ENCODE measurements around the gene FAM228B. TPM values are rescaled to one million over a fixed set of nuclear protein-coding genes. Genes with fewer than 3 reads are reported as not detected.
A peak's percentile ranks its signal among the peaks of the same experiment; 100 is the strongest.

FAM228B gene
- total RNA-seq, 1 experiment from 2014 or later, result 10.6 TPM

DNA sequence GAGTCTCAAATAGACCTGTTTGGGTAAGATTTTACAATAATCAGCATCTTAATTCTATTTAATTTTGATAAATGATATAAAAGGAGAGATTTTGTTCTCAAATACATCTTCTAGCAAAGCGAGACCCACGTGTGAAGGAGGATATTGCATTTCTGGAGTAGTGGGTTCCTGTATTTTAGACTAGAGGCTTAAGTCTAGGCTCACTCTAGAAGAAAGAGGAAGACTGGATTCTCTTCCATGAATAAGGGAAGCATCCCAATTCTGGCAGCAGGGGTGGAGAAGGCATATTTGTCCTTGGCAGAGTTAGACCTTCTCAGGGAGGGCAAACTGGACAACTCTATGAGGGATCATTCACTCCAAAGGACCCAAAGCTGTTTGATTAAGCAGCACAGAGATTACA is 40.3 kb downstream of the FAM228B start:
- TF ChIP-seq, protein P1, sequence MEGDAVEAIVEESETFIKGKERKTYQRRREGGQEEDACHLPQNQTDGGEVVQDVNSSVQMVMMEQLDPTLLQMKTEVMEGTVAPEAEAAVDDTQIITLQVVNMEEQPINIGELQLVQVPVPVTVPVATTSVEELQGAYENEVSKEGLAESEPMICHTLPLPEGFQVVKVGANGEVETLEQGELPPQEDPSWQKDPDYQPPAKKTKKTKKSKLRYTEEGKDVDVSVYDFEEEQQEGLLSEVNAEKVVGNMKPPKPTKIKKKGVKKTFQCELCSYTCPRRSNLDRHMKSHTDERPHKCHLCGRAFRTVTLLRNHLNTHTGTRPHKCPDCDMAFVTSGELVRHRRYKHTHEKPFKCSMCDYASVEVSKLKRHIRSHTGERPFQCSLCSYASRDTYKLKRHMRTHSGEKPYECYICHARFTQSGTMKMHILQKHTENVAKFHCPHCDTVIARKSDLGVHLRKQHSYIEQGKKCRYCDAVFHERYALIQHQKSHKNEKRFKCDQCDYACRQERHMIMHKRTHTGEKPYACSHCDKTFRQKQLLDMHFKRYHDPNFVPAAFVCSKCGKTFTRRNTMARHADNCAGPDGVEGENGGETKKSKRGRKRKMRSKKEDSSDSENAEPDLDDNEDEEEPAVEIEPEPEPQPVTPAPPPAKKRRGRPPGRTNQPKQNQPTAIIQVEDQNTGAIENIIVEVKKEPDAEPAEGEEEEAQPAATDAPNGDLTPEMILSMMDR (IDR thresholded peaks at IDR 0.05; ENCODE audit: unreplicated experiment), result no peak
- intact Hi-C loops (cut with micrococcal nuclease), result loop anchor here (10.0 kb wide), 1 partner anchor 339 kb away; no protein-coding TSS in a partner anchor
- Mint-ChIP-seq H3K27ac (ENCODE audit: low read depth, unreplicated experiment) (no peak overlapping the region), H3K4me3 (ENCODE audit: unreplicated experiment) (no peak overlapping the region), H3K4me1 (ENCODE audit: insufficient read depth, unreplicated experiment) (no peaks in the 10 kb centered on the region), H3K27me3 (ENCODE audit: insufficient read depth, unreplicated experiment) (no peaks in the 10 kb centered on the region), H3K36me3 (ENCODE audit: insufficient read depth, unreplicated experiment) (peaks cover 7% of the 10 kb centered on the region), H3K9me3 (ENCODE audit: unreplicated experiment) (no peaks in the 10 kb centered on the region)
- no peak for DNase-seq (ENCODE audit: unreplicated experiment)
- POLR2A ChIA-PET, result interaction anchor here (0.8 kb wide), 1 partner anchor 79 kb away, joined by 4 read pairs; no protein-coding TSS in a partner anchor
- no TSS peak for BruUV-seq (replicated peaks)
- CTCF ChIA-PET, result interaction anchor here (0.6 to 1.0 kb wide), 5 partner anchors 41 to 721 kb away, joined by 3 to 6 read pairs (median 3); partner anchors contain the start of gene PFN4

GRCh38 chr2:24164416-24164973 is 41.2 kb downstream of the FAM228B start:
- Mint-ChIP-seq H3K27ac (ENCODE audit: low read depth, unreplicated experiment) (no peak overlapping the region), H3K27me3 (ENCODE audit: insufficient read depth, unreplicated experiment) (no peaks in the 10 kb centered on the region), H3K4me1 (ENCODE audit: insufficient read depth, unreplicated experiment) (no peaks in the 10 kb centered on the region), H3K4me3 (ENCODE audit: unreplicated experiment) (no peak overlapping the region), H3K36me3 (ENCODE audit: insufficient read depth, unreplicated experiment) (peaks cover 10% of the 10 kb centered on the region), H3K9me3 (ENCODE audit: unreplicated experiment) (no peaks in the 10 kb centered on the region)
- TF ChIP-seq, protein P1 (IDR thresholded peaks at IDR 0.05; ENCODE audit: unreplicated experiment), result peak; percentile 60
- BruUV-seq (replicated peaks), result no TSS peak
- CTCF ChIA-PET, result interaction anchor here (0.6 to 1.0 kb wide), 5 partner anchors 42 to 722 kb away, joined by 3 to 6 read pairs (median 3); partner anchors contain the start of gene PFN4
- DNase-seq (ENCODE audit: unreplicated experiment), result peak; percentile 38
- intact Hi-C loops (cut with micrococcal nuclease), result loop anchor here (1.0 to 10.0 kb wide), 3 partner anchors 80 to 340 kb away; partner anchors contain the start of gene TP53I3
- POLR2A ChIA-PET, result interaction anchor here (0.8 kb wide), 1 partner anchor 80 kb away, joined by 4 read pairs; no protein-coding TSS in a partner anchor

- no peaks in the 10 kb centered on the region for H3K4me1 Mint-ChIP-seq (ENCODE audit: insufficient read depth, unreplicated experiment)
- TF ChIP-seq, protein P1 (IDR thresholded peaks at IDR 0.05; ENCODE audit: unreplicated experiment), result no peak
- intact Hi-C loops (cut with micrococcal nuclease), result loop anchor here (10.0 kb wide), 1 partner anchor 344 kb away; no protein-coding TSS in a partner anchor
- H3K27me3 Mint-ChIP-seq (ENCODE audit: insufficient read depth, unreplicated experiment), result no peaks in the 10 kb centered on the region
- H3K36me3 Mint-ChIP-seq (ENCODE audit: insufficient read depth, unreplicated experiment), result peaks cover 10% of the 10 kb centered on the region
- ChIA-PET CTCF (no interaction called here), POLR2A (interaction anchor here (1.4 kb wide), 1 partner anchor 11 kb away, joined by 3 read pairs; no protein-coding TSS in a partner anchor)
- no peak overlapping the region for H3K4me3 Mint-ChIP-seq (ENCODE audit: unreplicated experiment)
- no peak for DNase-seq (ENCODE audit: unreplicated experiment)
- H3K27ac Mint-ChIP-seq (ENCODE audit: low read depth, unreplicated experiment), result no peak overlapping the region
- no TSS peak for BruUV-seq (replicated peaks)
- no peaks in the 10 kb centered on the region for H3K9me3 Mint-ChIP-seq (ENCODE audit: unreplicated experiment)
Measured at GRCh38 chr2:24169023-24169422, 45.8 kb downstream of the FAM228B start.

DNA sequence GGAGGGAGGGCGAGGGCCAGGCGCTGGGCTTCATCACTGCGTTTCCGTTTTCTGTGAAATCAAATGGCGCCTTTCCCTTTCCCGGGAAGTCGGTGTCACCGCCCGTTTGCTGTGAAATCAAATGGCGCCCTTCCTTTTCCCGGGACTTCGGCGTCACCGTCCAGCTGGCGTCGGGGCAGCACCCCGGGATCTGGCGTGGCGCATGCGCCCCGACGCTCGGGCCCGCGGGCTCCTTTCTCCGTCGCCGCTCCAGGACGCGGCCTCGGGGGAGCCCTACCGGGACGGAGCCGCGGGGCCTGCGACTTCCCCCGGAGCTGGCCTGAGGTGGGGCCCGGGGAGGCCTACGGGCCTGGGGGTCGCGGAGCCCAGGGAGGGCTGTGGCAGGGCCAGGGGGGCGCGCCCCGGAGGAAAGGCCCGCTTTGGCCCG is 51.6 kb downstream of the FAM228B start, which contains the start of gene FAM228A:
Gene FAM228A, plus strand, starts transcription at position 203 of the 427 bp plus-strand sequence. CDS start 428 bp downstream, outside the sequence.
- no peaks in the 10 kb centered on the region for H3K36me3 Mint-ChIP-seq (ENCODE audit: insufficient read depth, unreplicated experiment)
- BruUV-seq (replicated peaks), result no TSS peak
- intact Hi-C loops (cut with micrococcal nuclease), result no loop called here
- no peaks in the 10 kb centered on the region for H3K9me3 Mint-ChIP-seq (ENCODE audit: unreplicated experiment)
- no peak within 1 kb of the TSS for H3K4me3 Mint-ChIP-seq (ENCODE audit: unreplicated experiment)
- H3K4me1 Mint-ChIP-seq (ENCODE audit: insufficient read depth, unreplicated experiment), result no peaks in the 10 kb centered on the region
- POLR2A ChIA-PET, result no interaction called here
- no peak for DNase-seq (ENCODE audit: unreplicated experiment)
- no peaks in the 10 kb centered on the region for H3K27me3 Mint-ChIP-seq (ENCODE audit: insufficient read depth, unreplicated experiment)
- TF ChIP-seq, protein P1 (IDR thresholded peaks at IDR 0.05; ENCODE audit: unreplicated experiment), result no peak
- no peak within 1 kb of the TSS for H3K27ac Mint-ChIP-seq (ENCODE audit: low read depth, unreplicated experiment)
- CTCF ChIA-PET, result interaction anchor here (2.1 kb wide), 1 partner anchor 90 kb away, joined by 6 read pairs; the partner anchor contains the start of gene TP53I3

Data from MCF 10A (cell line).